ENCODE measurements around the gene FASN. TPM values are rescaled to one million over a fixed set of nuclear protein-coding genes. Genes with fewer than 3 reads are reported as not detected.
"Not testable (repeated sequence)": the region's sequence is repeated elsewhere in the genome, so short reads cannot be mapped to it uniquely, and the experiment has no call there.

The FASN gene
- total RNA-seq, 2 experiments from 2014 or later: 302 to 305 TPM

- POLR2A ChIA-PET: no interaction called here
- CTCF ChIA-PET: interaction anchor here (1.2 kb wide), 1 partner anchor 57 kb away, joined by 3 read pairs; the partner anchor contains the start of gene FASN
Observed at GRCh38 chr17:82041144-82041814, 56.8 kb downstream of the FASN start.

GRCh38 chr17:82039695-82040299 lies 58.2 kb downstream of the FASN start:
- CTCF ChIA-PET: interaction anchor here (0.6 to 1.0 kb wide), 3 partner anchors 9 to 622 kb away, joined by 3 to 6 read pairs (median 4); no protein-coding TSS in a partner anchor
- POLR2A ChIA-PET: no interaction called here

GRCh38 chr17:82038796-82039409 lies 59.1 kb downstream of the FASN start:
- CTCF ChIA-PET: interaction anchor here (0.6 to 0.9 kb wide), 3 partner anchors 10 to 623 kb away, joined by 3 to 4 read pairs (median 3); no protein-coding TSS in a partner anchor
- POLR2A ChIA-PET: not testable (repeated sequence)

- POLR2A ChIA-PET: interaction anchor here (0.7 to 1.4 kb wide), 10 partner anchors 12 to 176 kb away, joined by 3 to 7 read pairs (median 3); partner anchors contain the start of genes CENPX and LRRC45
- CTCF ChIA-PET: interaction anchor here (0.6 to 2.0 kb wide), 11 partner anchors 8 to 141 kb away, joined by 3 to 5 read pairs (median 3); partner anchors contain the start of genes LRRC45 and MAFG
Observed at GRCh38 chr17:82037889-82038195, 60.2 kb downstream of the FASN start.

- ChIA-PET CTCF (interaction anchor here (0.6 to 2.0 kb wide), 12 partner anchors 9 to 140 kb away, joined by 3 to 5 read pairs (median 3); partner anchors contain the start of genes LRRC45 and MAFG), POLR2A (interaction anchor here (0.7 to 1.4 kb wide), 10 partner anchors 12 to 177 kb away, joined by 3 to 7 read pairs (median 3); partner anchors contain the start of genes CENPX and LRRC45)
Observed at GRCh38 chr17:82037092-82037888, 60.7 kb downstream of the FASN start, which contains the start of gene DCXR. DCXR (minus strand) TSS chr17:82037697; CDS start chr17:82037682, 15 bp downstream.

- CTCF ChIA-PET: interaction anchor here (1.3 to 2.1 kb wide), 3 partner anchors 10 to 17 kb away, joined by 4 to 8 read pairs (median 5); no protein-coding TSS in a partner anchor
- POLR2A ChIA-PET: interaction anchor here (1.3 kb wide), 2 partner anchors 20 to 62 kb away, joined by 3 read pairs; no protein-coding TSS in a partner anchor
Observed at GRCh38 chr17:82036634-82037091, 61.4 kb downstream of the FASN start.

- ChIA-PET POLR2A (interaction anchor here (1.3 kb wide), 2 partner anchors 20 to 62 kb away, joined by 3 read pairs; no protein-coding TSS in a partner anchor), CTCF (interaction anchor here (0.6 to 2.1 kb wide), 6 partner anchors 10 to 389 kb away, joined by 3 to 8 read pairs (median 4); no protein-coding TSS in a partner anchor)
Observed at GRCh38 chr17:82035956-82036633, 61.9 kb downstream of the FASN start.

- ChIA-PET CTCF (interaction anchor here (0.6 to 2.1 kb wide), 7 partner anchors 14 to 390 kb away, joined by 3 to 8 read pairs (median 4); no protein-coding TSS in a partner anchor), POLR2A (interaction anchor here (1.3 kb wide), 2 partner anchors 19 to 63 kb away, joined by 3 read pairs; no protein-coding TSS in a partner anchor)
Observed at GRCh38 chr17:82035488-82035887, 62.5 kb downstream of the FASN start.

GRCh38 chr17:82034371-82035011 lies 63.5 kb downstream of the FASN start:
- POLR2A ChIA-PET: interaction anchor here (0.5 kb wide), 1 partner anchor 318 kb away, joined by 3 read pairs; no protein-coding TSS in a partner anchor
- CTCF ChIA-PET: interaction anchor here (0.6 to 2.1 kb wide), 5 partner anchors 15 to 119 kb away, joined by 3 to 8 read pairs (median 4); no protein-coding TSS in a partner anchor

- ChIA-PET POLR2A (no interaction called here), CTCF (no interaction called here)
Observed at GRCh38 chr17:82033359-82034085, 64.5 kb downstream of the FASN start.

GRCh38 chr17:82031885-82032627 lies 66.0 kb downstream of the FASN start:
- ChIA-PET CTCF (interaction anchor here (1.0 to 1.4 kb wide), 2 partner anchors 9 to 160 kb away, joined by 3 to 6 read pairs; partner anchors contain the start of genes CENPX and LRRC45), POLR2A (interaction anchor here (0.5 kb wide), 1 partner anchor 159 kb away, joined by 12 read pairs; no protein-coding TSS in a partner anchor)

GRCh38 chr17:82031303-82031884 lies 66.6 kb downstream of the FASN start, which contains the start of gene RAC3:
RAC3 (plus strand) TSS chr17:82031678; CDS start chr17:82031762, 84 bp downstream.
- CTCF ChIA-PET: interaction anchor here (0.8 to 1.3 kb wide), 2 partner anchors 68 to 175 kb away, joined by 4 to 5 read pairs; no protein-coding TSS in a partner anchor
- POLR2A ChIA-PET: interaction anchor here (1.0 to 1.5 kb wide), 2 partner anchors 21 to 121 kb away, joined by 3 read pairs; partner anchors contain the start of genes GPS1 and RFNG

- POLR2A ChIA-PET: interaction anchor here (0.6 to 1.5 kb wide), 7 partner anchors 21 to 175 kb away, joined by 3 to 7 read pairs (median 3); partner anchors contain the start of genes ASPSCR1, GPS1 and RFNG
Observed at GRCh38 chr17:82030470-82031302, 67.3 kb downstream of the FASN start.

GRCh38 chr17:82029990-82030469 lies 68.0 kb downstream of the FASN start:
- POLR2A ChIA-PET: interaction anchor here (0.6 to 1.5 kb wide), 6 partner anchors 53 to 176 kb away, joined by 3 to 7 read pairs (median 4); partner anchors contain the start of gene ASPSCR1
- CTCF ChIA-PET: interaction anchor here (0.9 to 2.5 kb wide), 23 partner anchors 9 to 201 kb away, joined by 3 to 17 read pairs (median 4); partner anchors contain the start of genes MAFG and PYCR1

More at GRCh38 chr17:82030470-82031302, 67.3 kb downstream of the FASN start:
- CTCF ChIA-PET: interaction anchor here (0.6 to 2.5 kb wide), 26 partner anchors 9 to 200 kb away, joined by 3 to 17 read pairs (median 4); partner anchors contain the start of genes MAFG and PYCR1

Measured in activated CD8-positive, alpha-beta memory T cell treated with anti-CD3 and anti-CD28 coated beads for 36 hours (primary cell).